NCI-H526 (cell line): ENCODE measurements around the gene ZC3H12D.

Experiments
- DNase-seq, 2 experiments: peaks; one replicate each; lab custom pipeline; 2025; lab: John Stamatoyannopoulos, UW

ZC3H12D gene

DNA sequence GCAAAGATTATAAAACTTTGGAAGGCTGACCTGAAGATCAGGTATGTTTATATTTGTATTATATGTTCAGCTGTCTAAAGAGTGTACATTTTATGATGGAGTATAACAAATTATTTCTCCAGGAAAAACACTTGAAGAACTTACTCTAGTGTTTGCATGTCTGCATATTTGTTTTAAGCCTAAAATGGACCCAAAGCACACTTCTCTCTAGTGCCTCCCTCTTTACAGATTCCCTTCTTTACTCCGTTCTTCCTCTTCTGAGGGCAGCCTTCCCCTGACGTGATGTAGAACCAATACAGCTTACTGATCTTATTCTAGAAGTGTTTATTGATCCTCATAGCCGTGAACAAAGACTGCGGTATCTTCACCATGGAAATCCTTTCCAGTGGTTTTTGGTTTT is 70.8 kb downstream of the ZC3H12D start:
- DNase-seq = no peak

- DNase-seq = no peak
Observed at GRCh38 chr6:149410557-149410956, 74.3 kb downstream of the ZC3H12D start.

- DNase-seq = no peak
Observed at GRCh38 chr6:149409617-149410016, 75.2 kb downstream of the ZC3H12D start.

DNA sequence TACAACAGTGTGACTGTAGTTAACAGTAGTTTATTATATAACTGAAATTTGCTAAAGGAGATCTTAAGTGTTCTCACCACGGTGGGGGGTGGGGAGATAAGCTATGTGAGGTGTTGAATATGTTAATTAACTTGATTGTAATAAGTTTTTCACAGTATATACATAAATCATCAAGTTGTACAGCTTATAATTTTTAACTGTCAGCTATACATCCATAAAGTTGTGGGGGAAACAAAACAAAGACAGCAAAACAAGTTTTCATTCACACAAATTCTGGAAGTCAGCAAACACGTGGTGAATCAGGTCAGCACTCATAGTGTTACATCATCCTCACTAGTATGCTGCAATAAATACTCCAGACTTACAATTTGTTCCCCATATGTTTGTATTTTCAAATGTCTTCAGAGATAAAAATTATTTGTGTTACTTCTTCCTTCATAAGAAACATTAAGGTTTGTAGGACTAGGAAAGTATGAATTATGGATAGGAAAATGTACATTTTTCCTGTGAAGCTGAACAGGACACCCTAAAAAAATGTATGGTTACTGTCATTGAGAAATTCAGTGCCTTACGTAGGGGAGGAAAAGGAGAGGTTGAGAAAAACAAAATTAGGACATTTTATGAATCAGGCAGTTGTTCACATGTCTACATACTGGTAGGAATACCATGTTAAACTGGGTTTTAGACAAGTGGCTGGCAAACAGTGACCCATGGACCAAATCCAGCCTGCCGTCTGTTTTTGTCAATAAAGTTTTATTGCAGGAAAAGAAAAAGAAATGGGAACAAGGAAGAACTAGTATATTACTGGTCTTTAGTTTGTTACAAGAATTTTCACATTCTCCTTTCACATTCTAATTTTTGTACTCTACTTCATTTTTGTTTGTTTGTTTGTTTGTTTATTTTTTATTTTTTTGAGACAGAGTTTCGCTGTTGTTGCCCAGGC is 78.7 kb downstream of the ZC3H12D start:
- no peak for DNase-seq

- DNase-seq = no peak
Observed at GRCh38 chr6:149403534-149403933, 81.3 kb downstream of the ZC3H12D start.

DNA sequence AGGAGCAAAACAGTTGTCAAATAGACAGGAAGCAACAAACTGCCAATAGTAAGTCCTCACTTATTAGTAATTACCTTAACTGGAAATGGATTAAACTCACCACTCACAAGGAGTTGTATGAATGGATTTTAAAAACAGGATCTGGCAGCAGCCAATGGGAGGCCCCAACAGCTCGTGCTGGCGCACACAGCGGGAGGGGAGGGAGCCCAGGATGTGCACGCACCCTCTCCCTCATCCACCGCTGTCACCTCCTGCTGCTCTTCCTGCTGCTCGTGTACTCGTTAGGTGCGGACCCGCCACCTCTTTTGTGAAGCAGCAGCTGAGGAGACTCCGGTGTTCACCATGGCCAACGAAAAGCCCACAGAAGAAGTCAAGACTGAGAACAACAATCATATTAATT is 84.8 kb downstream of the ZC3H12D start, which contains the start of gene SUMO4:
SUMO4 (plus strand) TSS at position 213 of the 400 bp plus-strand sequence; CDS start at position 343, 130 bp downstream.
- no peak for DNase-seq

DNA sequence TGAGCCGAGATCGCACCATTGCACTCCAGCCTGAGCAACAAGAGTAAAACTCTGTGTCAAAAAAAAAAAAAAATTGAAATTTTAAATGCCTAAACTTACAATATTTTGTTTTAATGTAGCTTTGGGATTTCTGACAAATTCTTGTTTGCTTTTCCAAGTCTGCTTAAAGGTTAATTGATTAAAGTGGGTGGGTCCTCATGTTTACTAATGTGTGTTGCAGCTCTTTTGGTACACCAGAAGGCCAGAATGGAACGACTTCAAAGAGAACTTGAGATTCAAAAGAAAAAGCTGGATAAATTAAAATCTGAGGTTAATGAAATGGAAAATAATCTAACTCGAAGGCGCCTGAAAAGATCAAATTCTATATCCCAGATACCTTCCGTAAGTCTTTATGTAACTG is 87.4 kb downstream of the ZC3H12D start:
- DNase-seq = no peak
